Articular chondrocyte of knee joint (primary cell): ENCODE results near the gene CRYAA. TPM values are rescaled to one million over a fixed set of nuclear protein-coding genes. Genes with fewer than 3 reads are reported as not detected.

Experiments used
- total RNA-seq: library from RNA; depleted of rRNA; stranded (reverse); fragments of >200 nt; gene quantifications from 2 replicates; pipeline ENCODE4 v1.2.3, GENCODE V29; 2012

CRYAA gene, protein sequence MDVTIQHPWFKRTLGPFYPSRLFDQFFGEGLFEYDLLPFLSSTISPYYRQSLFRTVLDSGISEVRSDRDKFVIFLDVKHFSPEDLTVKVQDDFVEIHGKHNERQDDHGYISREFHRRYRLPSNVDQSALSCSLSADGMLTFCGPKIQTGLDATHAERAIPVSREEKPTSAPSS
- not detected in 2 replicates for total RNA-seq

DNA sequence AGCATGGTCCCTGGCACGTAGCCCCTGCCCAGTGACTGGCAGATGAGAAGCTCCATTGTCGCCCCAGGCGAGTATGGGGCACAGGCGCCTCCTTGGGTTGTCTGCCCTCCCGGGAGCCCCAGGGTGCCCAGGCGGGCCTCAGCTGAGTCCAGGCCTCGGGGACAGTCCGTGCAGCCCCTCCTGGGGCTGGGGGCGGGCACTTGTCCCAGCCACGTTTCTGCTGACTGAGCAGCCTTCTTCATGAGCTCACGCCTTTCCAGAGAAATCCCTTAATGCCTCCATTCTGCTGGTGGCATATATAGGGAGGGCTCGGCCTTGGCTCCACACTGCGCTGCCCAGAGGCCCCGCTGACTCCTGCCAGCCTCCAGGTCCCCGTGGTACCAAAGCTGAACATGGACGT lies at the start of gene CRYAA:
Gene CRYAA, plus strand, starts transcription at position 301 of the 400 bp plus-strand sequence. Its CDS starts 92 bp downstream, at position 393.

Other genes starting within 250 kb of the CRYAA start
- gene ERVH48-1, start 243.4 kb upstream of the CRYAA start, total RNA-seq: not detected in 2 replicates
- 11.2 and 14.4 TPM in 2 replicates for gene PKNOX1, start 194.4 kb upstream of the CRYAA start, total RNA-seq
- gene CBS, start 93.2 kb upstream of the CRYAA start, total RNA-seq: 16.2 and 31.9 TPM in 2 replicates
- 17.4 and 43.5 TPM in 2 replicates for gene U2AF1, start 61.4 kb upstream of the CRYAA start, total RNA-seq